ENCODE data around the gene MEPE.

GRCh38 chr4:87882861-87883260, 50.1 kb downstream of the MEPE start:
- no peak for TF ChIP-seq CTCF (IDR thresholded peaks at IDR 0.05 in 8 of 11, conservative IDR thresholded peaks at IDR 0.05 in 3 of 11)
- no peak for TF ChIP-seq POLR2A (IDR thresholded peaks at IDR 0.05)
- TF ChIP-seq POLR2AphosphoS5 (IDR thresholded peaks at IDR 0.05): no peak

Measured in spleen (tissue), 7 donors.